Measurements from ENCODE around the gene PACRG.

GRCh38 chr6:162963861-162964260 lies 236.1 kb downstream of the PACRG start:
- TF ChIP-seq POLR2AphosphoS5 (IDR thresholded peaks at IDR 0.05; ENCODE audit: low read depth, low read length) (no peak), POLR2A (IDR thresholded peaks at IDR 0.05; ENCODE audit: low read depth, low read length) (no peak), TAF1 (IDR thresholded peaks at IDR 0.05; ENCODE audit: borderline replicate concordance, low read depth, low read length) (no peak)

Data from GM12892 (cell line).